ENCODE results near the gene ACOX3.

The ACOX3 gene

DNA sequence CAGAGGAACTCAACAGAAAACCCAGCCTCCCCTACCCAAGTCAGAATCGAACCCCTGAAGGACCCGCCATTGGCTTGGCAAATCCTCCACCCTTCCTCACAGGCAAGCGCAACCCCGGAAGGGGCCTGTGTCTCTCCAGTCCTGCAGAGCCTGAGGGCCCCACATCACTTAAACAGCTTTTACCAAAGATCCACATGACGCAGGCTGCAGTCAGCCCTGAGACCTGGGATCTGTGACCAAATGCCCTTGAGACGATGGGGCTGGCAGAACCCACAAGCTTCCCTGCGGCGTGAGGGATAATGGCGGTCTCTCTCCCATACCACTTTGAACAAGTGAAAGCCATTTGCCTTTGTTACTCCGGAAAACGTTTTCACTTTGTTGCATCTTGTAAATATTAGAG is 54.9 kb downstream of the ACOX3 start:
- no peak for DNase-seq

DNA sequence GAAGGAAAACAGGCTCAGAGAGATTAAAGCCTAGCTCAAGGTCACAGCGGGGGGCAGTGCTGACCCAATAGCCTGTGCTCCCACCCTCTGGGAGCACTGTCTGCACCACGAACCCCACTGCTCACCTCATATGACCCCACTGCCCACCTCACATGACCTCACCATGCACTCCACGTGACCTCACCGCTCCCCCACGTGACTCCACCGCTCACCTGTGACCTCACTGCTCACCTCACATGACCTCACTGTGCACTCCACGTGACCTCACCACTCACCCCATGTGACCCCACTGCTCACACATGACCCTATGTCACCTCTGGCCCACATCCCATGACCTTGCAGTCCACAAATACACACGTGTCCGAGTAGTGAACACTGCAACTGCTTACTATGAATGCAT is 55.4 kb downstream of the ACOX3 start:
- DNase-seq, result no peak

DNA sequence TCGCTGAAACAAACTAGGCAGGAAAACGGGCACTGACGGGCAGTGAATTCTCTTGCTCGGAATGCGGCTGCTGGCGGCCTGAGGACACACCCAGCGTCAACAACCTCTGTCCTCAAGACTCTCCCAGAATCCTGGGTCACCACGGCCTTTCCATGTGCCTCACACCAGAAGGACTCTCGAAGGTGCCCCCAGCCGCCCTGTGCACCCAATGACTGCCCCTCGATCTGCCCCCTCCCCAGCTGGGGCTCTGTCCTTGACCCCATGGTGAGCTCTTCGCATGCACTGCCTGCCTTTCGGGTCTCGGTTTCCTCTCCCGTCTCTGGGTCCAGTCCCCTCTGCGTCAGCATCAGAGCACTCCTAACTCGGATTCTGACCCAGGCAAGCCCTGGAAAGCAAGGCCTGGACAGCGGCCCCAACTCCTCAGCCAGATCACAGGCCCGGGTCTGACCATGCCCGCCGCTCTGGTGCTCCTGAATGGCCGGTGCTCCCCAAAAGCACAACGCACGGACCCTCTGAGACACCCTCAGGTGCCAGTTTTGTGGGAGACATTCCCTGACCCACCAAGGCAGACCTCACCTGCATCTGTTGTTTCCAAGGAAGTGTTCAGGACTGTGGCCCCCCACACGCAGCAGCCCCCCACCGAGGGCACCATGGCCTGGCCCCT is 56.0 kb downstream of the ACOX3 start:
- no peak for DNase-seq

DNA sequence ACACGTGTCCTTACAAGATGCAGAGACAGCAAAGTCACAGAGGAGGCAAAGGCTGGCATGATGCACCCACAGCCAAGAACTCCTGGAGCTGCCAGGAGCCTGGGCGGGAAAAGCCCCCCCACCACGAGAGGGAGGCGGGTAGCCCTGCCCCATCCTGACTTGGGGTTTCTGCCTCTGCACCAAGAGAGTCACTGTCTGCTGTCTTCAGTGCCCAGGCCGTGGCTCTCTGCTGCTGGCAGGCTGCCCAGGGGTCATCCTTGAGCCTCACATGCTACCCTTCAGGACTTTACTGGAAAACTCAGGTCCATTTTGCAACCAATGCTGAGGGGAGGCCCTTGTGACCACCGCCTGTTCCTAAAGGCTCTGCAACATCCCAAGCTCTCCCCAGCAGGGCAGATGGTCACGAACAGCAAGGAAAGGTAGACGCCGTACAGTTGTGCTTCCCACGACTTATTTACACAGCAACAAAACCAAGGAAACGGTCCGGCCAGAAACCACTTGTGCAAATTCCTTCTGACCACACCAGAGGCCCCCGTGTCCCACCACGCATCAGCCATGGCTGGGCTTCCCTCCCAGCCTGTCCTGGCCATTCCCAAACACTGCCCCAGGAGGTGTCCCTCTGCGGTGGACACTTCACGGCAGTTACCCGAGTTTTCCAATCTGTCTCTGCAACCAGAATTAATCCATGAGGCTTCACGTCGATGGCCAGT is 56.9 kb downstream of the ACOX3 start:
- DNase-seq, result no peak

DNA sequence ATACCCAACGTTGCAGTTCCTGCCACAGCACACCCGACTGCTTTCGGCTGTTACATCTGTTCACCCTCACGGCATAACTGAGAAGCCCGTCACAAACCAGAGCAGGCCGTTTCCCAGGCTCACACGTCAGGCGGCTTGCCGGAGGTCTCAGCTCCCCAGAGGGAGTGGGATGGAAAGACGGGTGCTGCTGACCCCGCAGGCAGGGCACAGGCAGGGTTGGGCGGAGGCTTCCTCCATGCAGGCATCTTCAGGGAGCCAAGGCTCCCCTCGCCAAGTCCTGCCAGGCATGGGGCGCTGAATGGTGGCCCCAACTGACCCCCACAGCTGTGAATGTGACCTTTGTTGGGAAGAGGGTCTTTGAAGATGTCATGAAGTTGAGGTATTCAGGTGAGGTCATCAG is 57.5 kb downstream of the ACOX3 start:
- DNase-seq, result no peak

DNA sequence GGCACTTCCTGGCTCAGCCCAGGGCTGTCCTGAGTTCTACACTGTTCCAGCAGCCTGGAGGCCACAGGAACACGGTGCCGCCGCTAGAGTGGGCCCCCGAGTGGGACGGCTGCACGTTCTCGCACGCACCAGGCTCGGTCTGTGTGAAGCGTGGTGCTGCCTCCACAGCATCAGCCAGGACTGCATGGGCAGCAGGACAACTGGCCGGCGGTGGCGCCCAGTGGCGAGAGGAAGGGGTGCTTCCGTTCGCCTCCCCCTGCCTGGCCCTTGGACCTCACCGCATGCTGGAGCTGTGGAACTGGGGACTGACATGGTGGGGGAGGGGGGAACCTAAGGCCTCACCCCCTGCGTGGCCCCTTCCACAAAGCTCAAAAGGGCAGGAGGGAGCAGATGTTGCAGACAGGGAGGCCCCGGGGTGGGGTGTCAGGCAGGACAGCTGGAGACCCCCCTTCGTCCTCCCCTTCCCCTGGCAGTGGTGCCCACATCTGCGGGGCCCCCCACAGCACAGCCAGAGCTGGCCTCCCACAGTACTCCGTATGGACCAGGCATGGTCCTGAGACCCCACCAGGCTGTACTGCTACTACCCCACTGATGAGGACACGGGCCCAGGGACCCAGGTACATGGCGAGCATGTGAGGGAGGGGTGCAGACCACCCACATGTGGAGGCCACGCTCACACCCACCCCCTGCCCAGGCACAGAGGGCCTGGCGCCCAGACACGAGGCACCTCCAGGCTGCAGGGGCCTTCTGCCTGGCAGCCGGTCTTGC is 58.5 kb downstream of the ACOX3 start:
- DNase-seq, result no peak

DNA sequence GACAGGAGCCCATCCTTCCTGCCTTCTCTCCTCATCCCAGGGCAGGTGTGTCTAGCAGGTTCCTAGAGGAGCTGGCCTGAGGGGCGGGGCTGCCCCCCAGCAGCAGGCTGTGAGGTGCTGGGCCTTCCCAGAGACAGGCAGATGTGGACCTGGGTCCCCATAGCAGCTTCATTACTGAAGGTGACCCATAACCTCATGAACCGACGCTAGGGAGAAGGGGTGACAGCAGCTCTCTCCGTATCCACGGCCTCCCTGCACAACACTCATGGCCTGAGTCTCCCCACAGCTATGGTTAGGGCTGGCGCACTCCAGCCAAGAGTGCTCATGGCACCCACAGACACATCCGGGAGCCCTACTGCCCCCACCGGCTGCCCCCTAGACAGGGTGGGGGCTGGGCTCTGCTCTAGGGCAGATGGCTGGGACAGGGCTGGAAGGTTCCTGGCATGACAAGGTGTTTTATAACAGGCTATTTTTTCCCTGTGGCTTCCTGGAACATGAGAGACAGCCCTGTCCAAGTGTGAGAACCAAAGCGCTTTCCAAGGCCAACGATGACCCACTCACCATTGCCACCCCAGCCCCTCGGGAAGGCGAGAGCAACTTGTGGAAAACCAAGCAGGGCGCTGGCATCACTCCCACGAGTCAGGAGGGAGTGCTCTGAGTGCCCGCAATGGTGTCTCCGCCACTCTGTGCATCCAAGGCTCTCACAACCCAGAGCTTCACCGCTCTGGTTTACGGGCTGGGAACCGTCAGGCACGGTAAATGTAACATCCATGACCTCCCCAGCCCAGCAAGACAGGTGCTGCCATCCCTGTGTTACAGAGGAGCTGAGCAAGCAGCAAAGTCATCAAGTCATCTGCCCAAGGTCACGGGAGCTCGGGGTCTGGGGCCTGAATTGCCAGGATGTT is 59.8 kb downstream of the ACOX3 start:
- no peak for DNase-seq

DNA sequence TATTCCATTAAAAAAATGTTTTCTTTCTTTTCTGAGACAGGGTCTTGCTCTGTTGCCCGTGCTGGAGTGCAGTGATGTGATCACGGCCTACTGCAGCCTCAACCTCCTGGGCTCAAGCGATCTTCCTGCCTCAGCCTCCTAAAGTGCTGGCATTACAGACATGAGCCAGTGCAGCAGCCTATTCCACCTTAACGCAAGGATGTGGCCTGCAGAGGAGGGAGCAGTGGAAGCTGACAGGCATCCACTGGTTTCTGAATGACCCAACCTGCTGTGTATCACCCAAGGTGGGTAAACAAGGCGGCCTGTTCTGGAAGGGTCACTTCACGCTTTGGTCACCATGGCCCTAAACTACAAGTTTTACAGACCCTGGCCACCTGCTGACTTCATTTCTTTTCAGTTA is 60.8 kb downstream of the ACOX3 start:
- DNase-seq, result no peak

DNA sequence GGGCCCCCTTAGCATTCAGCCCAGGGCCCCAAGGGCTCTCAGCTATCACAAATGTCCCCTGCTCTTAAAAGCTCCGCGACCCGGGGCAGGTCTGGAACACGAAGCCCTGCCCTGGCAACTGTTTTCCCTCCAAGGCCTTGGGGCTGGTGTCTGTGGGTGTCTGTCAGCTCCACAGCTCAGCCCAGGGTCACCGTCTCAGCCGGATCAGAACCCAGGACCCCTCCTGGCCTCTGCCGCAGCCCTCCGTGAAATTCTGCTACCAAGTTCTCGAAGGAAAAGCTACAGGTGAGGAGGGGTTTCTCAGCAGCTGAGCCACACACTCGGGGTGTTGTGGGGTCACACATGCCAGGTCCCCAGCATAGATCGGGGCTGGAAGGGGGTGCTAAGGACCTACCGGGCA is 61.2 kb downstream of the ACOX3 start:
- DNase-seq, result no peak

DNA sequence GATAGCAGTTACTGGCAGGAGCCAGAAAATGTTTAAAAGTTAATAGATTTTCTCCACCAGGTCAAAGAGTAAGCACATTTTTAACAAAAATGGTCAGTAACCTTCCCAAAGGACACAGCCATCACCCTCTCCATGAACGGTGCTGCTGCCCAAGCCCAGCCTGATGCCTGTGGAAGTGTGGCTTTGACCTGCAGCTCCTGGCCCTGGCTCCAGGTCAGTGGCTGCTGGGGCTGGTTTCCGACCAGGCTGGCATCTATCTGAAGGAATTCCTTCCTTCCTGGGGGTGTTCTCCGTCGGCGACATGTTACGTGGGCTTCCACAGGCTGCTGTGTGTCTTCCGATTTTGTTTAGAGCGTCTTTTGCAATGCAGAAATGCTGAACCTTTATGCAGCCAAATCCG is 61.7 kb downstream of the ACOX3 start:
- no peak for DNase-seq

DNA sequence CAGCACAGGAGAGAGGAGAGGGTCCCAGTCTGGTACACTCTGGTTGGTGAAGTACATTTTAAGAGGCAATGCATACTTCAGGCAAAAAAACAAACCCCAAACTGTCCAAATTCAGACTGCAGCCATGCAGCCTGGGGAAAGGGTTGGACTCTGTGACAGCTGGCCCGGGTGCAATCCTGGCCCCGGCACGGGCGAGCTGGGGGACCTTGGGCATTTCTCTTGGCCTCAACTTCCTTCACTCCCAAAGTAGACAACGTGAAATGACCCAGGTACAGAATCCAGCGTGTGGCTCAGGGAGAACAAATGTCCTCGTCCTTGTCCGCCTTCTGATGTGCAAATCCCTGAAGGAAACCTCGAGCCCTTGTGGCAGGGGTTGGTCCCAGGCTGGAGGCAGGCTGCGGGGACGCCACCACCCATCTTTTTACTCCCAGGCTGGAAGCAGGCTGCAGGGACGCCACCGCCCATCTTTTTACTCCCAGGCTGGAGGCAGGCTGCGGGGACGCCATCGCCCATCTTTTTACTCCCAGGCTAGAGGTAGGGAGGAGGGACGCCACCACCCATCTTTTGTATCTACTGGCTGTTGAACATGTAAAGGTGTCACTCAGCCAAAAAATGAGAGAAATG is 62.3 kb downstream of the ACOX3 start:
- DNase-seq, result no peak

DNA sequence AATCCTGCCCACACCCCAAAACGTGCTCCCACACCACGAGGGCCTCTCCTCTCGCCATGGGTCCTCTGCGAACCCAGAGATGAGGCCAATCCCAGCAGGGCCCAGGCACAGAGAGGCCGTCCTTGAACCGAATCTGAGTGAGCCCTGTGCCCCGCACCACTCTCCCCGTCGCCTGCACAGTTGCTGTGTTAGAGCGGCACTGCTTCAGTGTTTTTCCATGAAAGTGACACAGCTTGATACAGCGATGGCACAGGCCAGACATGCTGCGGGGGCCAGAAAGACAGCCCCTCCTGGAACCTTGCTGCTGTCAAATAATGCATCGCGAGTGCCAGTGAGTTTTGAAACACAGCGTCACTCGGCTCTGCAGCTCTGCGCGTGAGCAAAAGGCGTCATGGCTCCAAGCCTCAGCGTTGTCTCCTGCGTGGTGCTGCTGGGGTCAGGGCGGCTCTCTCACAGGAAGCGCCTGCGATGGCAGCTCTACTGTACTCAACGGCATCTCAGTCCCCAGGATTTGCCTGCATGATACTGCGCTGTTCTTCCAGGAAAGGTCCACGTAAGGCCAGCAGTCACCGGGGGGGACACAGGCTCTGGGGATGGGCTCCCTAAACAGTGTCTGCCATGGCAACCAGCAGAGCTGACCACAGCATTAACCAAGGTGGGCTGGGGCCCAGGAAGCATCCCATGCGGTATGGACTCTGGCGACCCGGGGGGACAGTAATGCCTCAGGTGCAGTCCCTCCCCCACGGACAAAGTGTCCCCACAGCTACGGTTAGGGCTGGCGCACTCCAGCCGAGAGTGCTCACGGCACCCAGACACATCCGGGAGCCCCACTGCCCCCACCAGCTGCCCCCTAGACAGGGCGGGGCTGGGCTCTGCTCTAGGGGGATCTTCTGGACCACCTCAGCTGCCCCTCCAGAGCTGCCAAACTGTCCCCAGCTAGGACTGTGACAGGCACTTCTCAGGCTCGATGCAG is 63.1 kb downstream of the ACOX3 start:
- no peak for DNase-seq

DNA sequence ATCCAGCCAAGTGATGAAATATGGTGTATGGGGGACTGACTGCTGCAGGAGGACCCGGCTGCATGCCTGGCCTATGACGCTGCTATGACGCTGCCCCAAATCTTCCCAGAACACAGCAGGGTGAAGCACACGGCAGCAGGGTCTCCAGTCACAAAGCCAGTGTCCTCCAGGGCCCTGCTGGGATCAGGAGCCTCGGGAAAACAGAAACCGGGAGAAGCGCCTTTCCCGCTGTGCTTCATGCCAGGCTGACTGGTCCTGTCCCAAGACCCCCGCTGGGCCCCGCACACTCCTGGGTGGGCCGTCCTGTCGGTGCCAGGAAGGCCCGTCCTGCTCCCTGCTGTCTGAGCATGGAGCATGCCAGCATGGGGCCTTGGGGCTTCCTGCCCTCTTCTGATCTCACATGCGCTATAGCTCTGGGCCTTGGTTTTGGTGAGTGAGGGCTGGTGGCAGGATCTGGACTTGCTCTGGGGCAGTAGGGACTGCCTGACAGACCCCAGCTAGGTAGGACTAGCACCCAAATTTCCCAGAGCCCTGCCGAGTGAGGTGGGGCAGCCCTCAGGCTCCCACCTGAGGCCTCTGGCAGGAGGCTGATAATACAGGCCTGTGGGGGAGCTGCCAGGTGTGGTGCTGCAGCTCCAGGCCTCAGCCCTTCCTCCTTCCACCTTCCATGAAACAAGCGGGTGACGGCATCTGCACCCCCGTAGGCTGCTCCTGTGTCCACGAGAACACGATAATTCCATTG is 64.0 kb downstream of the ACOX3 start:
- peak; percentile 67 for DNase-seq

DNA sequence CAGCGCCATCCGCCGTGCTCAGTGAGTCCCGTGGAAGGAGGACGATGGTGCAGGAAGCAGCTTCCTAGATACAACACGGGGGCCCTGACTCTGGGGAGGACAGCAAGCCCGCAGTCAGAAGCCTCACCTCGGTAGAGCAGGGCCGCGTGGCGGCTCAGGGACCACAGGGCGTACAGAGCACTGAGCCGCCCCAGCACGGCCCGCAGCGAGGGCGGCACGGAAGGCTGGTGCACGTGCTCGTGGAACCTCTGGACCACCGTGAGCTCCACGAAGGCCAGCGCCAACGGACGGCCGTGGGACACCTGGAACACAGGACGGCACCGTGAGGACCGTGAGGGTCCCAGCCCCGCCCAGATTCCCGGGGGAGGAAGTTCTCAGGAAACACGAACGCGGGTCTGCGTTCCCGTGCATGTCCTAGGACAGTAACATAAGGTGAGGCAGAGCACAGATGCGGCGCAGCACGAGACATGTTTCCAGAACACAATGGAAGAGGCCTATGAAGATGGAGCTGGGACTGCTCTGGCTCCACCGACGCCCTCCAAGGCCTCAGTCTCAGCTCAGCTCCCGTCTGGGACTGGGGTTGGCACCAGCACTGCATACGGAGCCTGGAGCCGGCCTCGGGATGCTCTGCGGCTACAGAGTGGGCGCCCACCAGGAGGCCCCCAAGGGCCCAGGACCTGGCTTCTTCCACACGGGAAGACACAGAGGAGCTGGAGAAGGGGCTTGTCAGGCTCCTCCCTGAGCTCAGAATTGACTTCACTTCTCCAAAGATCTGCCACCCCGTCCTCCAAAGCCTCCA is 65.5 kb downstream of the ACOX3 start:
- no peak for DNase-seq

DNA sequence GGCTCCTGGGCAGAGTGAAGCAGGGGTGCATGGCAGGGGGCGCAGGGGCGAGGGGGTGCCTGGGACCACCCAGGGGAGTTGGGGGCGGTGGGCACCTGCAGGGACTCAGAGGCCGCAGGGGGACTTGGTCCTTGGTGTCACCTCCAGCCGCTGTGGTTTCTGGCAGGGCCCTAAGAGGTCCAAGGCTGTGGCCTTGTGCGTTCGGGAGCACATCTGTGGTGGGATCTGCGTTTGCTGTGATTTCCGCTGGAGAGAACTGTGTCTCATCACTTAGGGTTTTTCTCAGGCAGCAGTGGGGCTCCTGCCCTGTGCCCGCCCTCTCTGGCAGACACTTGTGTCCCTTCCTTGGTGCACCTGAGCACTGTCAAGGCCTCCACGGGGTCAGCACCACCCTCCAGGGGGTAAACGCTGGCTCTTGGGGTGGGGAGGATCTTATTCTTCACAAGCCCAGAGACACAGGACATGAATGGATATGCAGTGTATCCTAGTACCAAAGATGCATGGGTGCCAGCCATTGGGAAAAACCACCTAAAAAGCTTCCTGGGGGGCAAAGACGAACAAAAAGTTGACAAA is 66.5 kb downstream of the ACOX3 start:
- DNase-seq, result no peak

DNA sequence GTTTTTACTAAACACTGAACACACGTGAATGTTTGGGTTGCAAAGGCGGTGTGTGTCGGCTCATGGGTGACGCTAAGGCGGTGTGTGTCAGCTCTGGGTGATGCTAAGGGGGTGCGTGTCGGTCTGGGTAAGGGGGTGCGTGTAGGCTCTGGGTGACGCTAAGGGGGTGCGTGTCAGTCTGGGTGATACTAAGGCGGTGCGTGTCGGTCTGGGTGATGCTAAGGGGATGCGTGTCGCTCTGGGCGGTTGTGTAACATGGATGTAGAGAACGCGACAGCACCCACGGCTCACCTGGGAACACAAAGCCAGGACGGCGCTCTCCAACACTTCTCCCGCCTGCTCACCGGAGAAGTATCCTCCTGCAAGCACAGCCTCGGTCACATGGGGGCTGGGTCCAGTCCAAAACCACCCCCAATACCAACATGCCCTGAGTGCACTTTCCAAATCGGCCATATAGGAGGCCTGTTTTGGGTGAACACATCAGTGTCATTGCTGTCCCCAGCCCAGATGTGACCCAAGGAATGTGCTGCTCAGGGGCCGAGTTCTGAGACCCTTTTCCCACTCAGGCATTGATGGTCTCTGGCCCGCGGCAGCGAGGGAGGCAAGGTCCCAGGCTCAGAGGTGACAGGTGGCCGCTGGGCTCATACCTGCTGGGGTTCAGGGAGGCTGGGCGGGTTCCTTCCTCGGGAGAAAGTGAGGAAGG is 67.1 kb downstream of the ACOX3 start:
- no peak for DNase-seq

DNA sequence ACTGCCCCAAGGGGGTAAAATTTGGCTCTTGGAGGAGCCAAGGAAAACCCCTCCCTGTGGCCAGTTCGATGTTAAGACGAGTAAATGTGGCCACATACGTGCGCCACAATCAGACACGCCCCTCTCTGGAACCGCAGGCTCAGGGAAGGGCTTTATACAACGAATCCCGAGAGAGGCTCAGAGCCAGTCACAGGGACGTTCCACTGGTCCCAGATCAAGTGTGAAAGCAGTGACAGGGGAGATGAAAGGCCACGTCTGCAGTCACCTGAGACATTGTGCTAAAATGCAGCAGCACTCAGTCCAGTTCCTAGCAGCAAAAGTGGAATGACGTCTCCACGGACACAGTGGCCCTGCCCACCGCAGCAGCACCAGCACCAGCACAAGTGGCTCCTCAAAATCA is 68.0 kb downstream of the ACOX3 start:
- no peak for DNase-seq

DNA sequence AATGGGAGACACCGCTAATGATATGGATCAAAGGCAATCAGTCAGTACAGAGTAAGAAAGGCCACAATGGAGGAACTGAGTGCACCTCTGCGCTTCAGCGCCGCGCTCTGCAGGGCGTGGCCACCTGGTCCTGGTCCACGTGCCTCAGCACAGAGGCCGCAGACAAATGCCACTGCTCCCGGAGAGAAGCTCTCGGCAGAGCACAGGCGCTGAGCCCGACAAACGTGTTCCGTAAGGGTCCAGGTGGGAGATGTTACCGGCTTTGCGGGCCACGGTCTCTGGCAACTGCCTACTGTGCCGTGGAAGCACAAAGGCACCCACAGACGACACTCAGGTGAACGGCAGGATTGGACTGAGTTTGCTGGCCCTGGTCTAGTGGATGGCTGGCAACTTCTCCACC is 68.9 kb downstream of the ACOX3 start:
- DNase-seq, result no peak

Measured in NCI-H146 (cell line).